NB4 (cell line): ENCODE results near the gene WNT7B.

Experiments
- CTCF ChIP-seq: IDR thresholded peaks from one replicate; pipeline ENCODE4 v1.5.1; 2012; ENCODE audit warnings: low read depth, low read length
- MAX ChIP-seq: IDR thresholded peaks from 2 replicates; pipeline ENCODE4 v1.6.1; 2011; ENCODE audit warnings: low read depth, low read length
- POLR2A ChIP-seq: IDR thresholded peaks from 2 replicates; pipeline ENCODE4 v1.6.1; 2011; ENCODE audit warnings: mild to moderate bottlenecking; ENCODE audit not compliant: insufficient read length; ENCODE audit errors: extremely low read depth

- TF ChIP-seq CTCF: no peak
- TF ChIP-seq MAX: no peak
- TF ChIP-seq POLR2A: no peak
These were observed 54.7 kb downstream of the WNT7B start for GRCh38 chr22:45922256-45922655.
